HEK293 (cell line): Measurements from ENCODE around the gene NAGA.

Experiments
- CTCF ChIA-PET: fragments of 350-600 bp; formaldehyde crosslinking; extraction: SDS; loops from one replicate; lab custom pipeline; 2021; ENCODE audit warnings: antibody characterized with exemption; lab: Yijun Ruan, JAX
- POLR2A ChIA-PET: fragments of 300-600 bp; formaldehyde crosslinking; extraction: SDS; loops from one replicate; lab custom pipeline; 2020; ENCODE audit warnings: antibody characterized with exemption, inconsistent platforms; lab: Yijun Ruan, JAX
- H3K27ac ChIP-seq: fragments of 200-500 bp; sonication (Bioruptor generic); 2 replicates; pipeline ENCODE4 v1.5.1; 2014; ENCODE audit warnings: low read depth, low read length, control low read depth, inconsistent platforms; ENCODE audit errors: extremely low read depth
- H3K36me3 ChIP-seq, 2 experiments: fragments of 200-500 bp in 1 of 2; sonication (Bioruptor generic) in 1 of 2; 1 replicate in 1 of 2; 2 replicates in 1 of 2; pipeline ENCODE4 v1.5.1; 2014 to 2017; ENCODE audit warnings: inconsistent platforms in 2 of 2, low read length in 2 of 2; ENCODE audit not compliant: control insufficient read depth in 2 of 2, insufficient read depth in 1 of 2
- H3K4me1 ChIP-seq: fragments of 200-500 bp; sonication (Bioruptor generic); 2 replicates; pipeline ENCODE4 v1.5.1; 2014; ENCODE audit warnings: mild to moderate bottlenecking, low read length, inconsistent platforms; ENCODE audit not compliant: control insufficient read depth, insufficient read depth
- H3K4me3 ChIP-seq: 2 replicates; pipeline ENCODE4 v1.5.1; 2011; ENCODE audit warnings: low read depth, mild to moderate bottlenecking, control low read depth, low read length, moderate library complexity
- H3K9me3 ChIP-seq: fragments of 200-500 bp; sonication (Bioruptor generic); 2 replicates; pipeline ENCODE4 v1.5.1; 2014; ENCODE audit warnings: low read depth, low read length, inconsistent platforms; ENCODE audit not compliant: control insufficient read depth, insufficient read depth
- BCL11B ChIP-seq: fragments of 450-650 bp; formaldehyde crosslinking; IDR thresholded peaks from 2 replicates; pipeline ENCODE4 v1.5.1; 2016; ENCODE audit warnings: low read depth, missing biosample characterization, missing genetic modification characterization
- EGR2 ChIP-seq: fragments of 450-650 bp; formaldehyde crosslinking; IDR thresholded peaks from 2 replicates; pipeline ENCODE4 v1.5.1; 2016; ENCODE audit warnings: low read depth, missing biosample characterization, missing genetic modification characterization
- GLIS1 ChIP-seq: fragments of 450-650 bp; formaldehyde crosslinking; IDR thresholded peaks from 2 replicates; pipeline ENCODE4 v1.5.1; 2016; ENCODE audit warnings: missing biosample characterization, missing genetic modification characterization
- KLF8 ChIP-seq: fragments of 450-650 bp; formaldehyde crosslinking; IDR thresholded peaks from 2 replicates; pipeline ENCODE4 v1.5.1; 2016; ENCODE audit warnings: missing biosample characterization, missing genetic modification characterization
- KLF9 ChIP-seq: fragments of 450-650 bp; formaldehyde crosslinking; IDR thresholded peaks from 2 replicates; pipeline ENCODE4 v1.5.1; 2016; ENCODE audit warnings: missing biosample characterization, missing genetic modification characterization, low read depth
- OVOL3 ChIP-seq: fragments of 450-650 bp; formaldehyde crosslinking; IDR thresholded peaks from 2 replicates; pipeline ENCODE4 v1.5.1; 2016; ENCODE audit warnings: missing biosample characterization, missing genetic modification characterization
- REPIN1 ChIP-seq: fragments of 450-650 bp; formaldehyde crosslinking; IDR thresholded peaks from 2 replicates; pipeline ENCODE4 v1.5.1; 2017; ENCODE audit warnings: missing biosample characterization, missing genetic modification characterization, low read depth
- SP2 ChIP-seq: fragments of 450-650 bp; formaldehyde crosslinking; IDR thresholded peaks from 2 replicates; pipeline ENCODE4 v1.5.1; 2016; ENCODE audit warnings: missing biosample characterization, missing genetic modification characterization
- SP7 ChIP-seq: fragments of 450-650 bp; formaldehyde crosslinking; IDR thresholded peaks from 2 replicates; pipeline ENCODE4 v1.5.1; 2016; ENCODE audit warnings: missing biosample characterization, missing genetic modification characterization
- YY2 ChIP-seq: fragments of 450-650 bp; formaldehyde crosslinking; IDR thresholded peaks from 2 replicates; pipeline ENCODE4 v1.5.1; 2016; ENCODE audit warnings: missing biosample characterization, missing genetic modification characterization
- ZBTB20 ChIP-seq: fragments of 450-650 bp; formaldehyde crosslinking; IDR thresholded peaks from 2 replicates; pipeline ENCODE4 v1.5.1; 2016; ENCODE audit warnings: missing biosample characterization, missing genetic modification characterization
- ZFP37 ChIP-seq: fragments of 450-650 bp; formaldehyde crosslinking; IDR thresholded peaks from 2 replicates; pipeline ENCODE4 v1.5.1; 2016; ENCODE audit warnings: missing biosample characterization, missing genetic modification characterization
- ZIC2 ChIP-seq: fragments of 450-650 bp; formaldehyde crosslinking; IDR thresholded peaks from 2 replicates; pipeline ENCODE4 v1.5.1; 2016; ENCODE audit warnings: missing biosample characterization, missing genetic modification characterization
- ZNF2 ChIP-seq: fragments of 450-650 bp; formaldehyde crosslinking; IDR thresholded peaks from 2 replicates; pipeline ENCODE4 v1.5.1; 2016; ENCODE audit warnings: missing biosample characterization, missing genetic modification characterization
- ZNF211 ChIP-seq: fragments of 450-650 bp; formaldehyde crosslinking; IDR thresholded peaks from 2 replicates; pipeline ENCODE4 v1.5.1; 2016; ENCODE audit warnings: low read depth, missing biosample characterization, missing genetic modification characterization
- ZNF248 ChIP-seq: fragments of 450-650 bp; formaldehyde crosslinking; IDR thresholded peaks from 2 replicates; pipeline ENCODE4 v1.5.1; 2017; ENCODE audit warnings: missing biosample characterization, missing genetic modification characterization
- ZNF26 ChIP-seq: fragments of 450-650 bp; formaldehyde crosslinking; IDR thresholded peaks from 2 replicates; pipeline ENCODE4 v1.5.1; 2016; ENCODE audit warnings: missing biosample characterization, missing genetic modification characterization
- ZNF433 ChIP-seq: fragments of 450-650 bp; formaldehyde crosslinking; IDR thresholded peaks from 2 replicates; pipeline ENCODE4 v1.5.1; 2016; ENCODE audit warnings: missing biosample characterization, missing genetic modification characterization, low read depth
- ZNF501 ChIP-seq: fragments of 450-650 bp; formaldehyde crosslinking; IDR thresholded peaks from 2 replicates; pipeline ENCODE4 v1.5.1; 2016; ENCODE audit warnings: missing biosample characterization, missing genetic modification characterization
- ZNF510 ChIP-seq: fragments of 450-650 bp; formaldehyde crosslinking; IDR thresholded peaks from 2 replicates; pipeline ENCODE4 v1.5.1; 2018; ENCODE audit warnings: mild to moderate bottlenecking, missing genetic modification characterization, missing biosample characterization; ENCODE audit not compliant: insufficient replicate concordance
- ZNF548 ChIP-seq: fragments of 450-650 bp; formaldehyde crosslinking; IDR thresholded peaks from 2 replicates; pipeline ENCODE4 v1.5.1; 2016; ENCODE audit warnings: missing biosample characterization, missing genetic modification characterization
- ZNF621 ChIP-seq: fragments of 450-650 bp; formaldehyde crosslinking; IDR thresholded peaks from 2 replicates; pipeline ENCODE4 v1.5.1; 2017; ENCODE audit warnings: missing biosample characterization, missing genetic modification characterization
- ZNF654 ChIP-seq: fragments of 450-650 bp; formaldehyde crosslinking; IDR thresholded peaks from 2 replicates; pipeline ENCODE4 v1.5.1; 2016; ENCODE audit warnings: low read depth, missing biosample characterization, missing genetic modification characterization
- ZNF777 ChIP-seq: fragments of 450-650 bp; formaldehyde crosslinking; IDR thresholded peaks from 2 replicates; pipeline ENCODE4 v1.5.1; 2017; ENCODE audit warnings: missing biosample characterization, missing genetic modification characterization, borderline replicate concordance
- ZNF785 ChIP-seq: fragments of 450-650 bp; formaldehyde crosslinking; IDR thresholded peaks from 2 replicates; pipeline ENCODE4 v1.5.1; 2016; ENCODE audit warnings: missing biosample characterization, missing genetic modification characterization
- ZXDB ChIP-seq: fragments of 450-650 bp; formaldehyde crosslinking; IDR thresholded peaks from 2 replicates; pipeline ENCODE4 v1.5.1; 2016; ENCODE audit warnings: missing biosample characterization, missing genetic modification characterization
- TF ChIP-seq, protein P1 (sequence below): fragments of 450-650 bp; formaldehyde crosslinking; IDR thresholded peaks from 2 replicates; pipeline ENCODE4 v1.5.1; 2016; ENCODE audit warnings: missing biosample characterization, missing genetic modification characterization
- TF ChIP-seq, protein P2 (sequence below): fragments of 450-650 bp; formaldehyde crosslinking; IDR thresholded peaks from 2 replicates; pipeline ENCODE4 v1.5.1; 2016; ENCODE audit warnings: missing biosample characterization, missing genetic modification characterization
- TF ChIP-seq, protein P3 (sequence below): fragments of 450-650 bp; formaldehyde crosslinking; IDR thresholded peaks from 2 replicates; pipeline ENCODE4 v1.5.1; 2016; ENCODE audit warnings: missing biosample characterization, missing genetic modification characterization

Gene NAGA

GRCh38 chr22:42090596-42091454 lies 20.2 kb upstream of the NAGA start, which contains the start of gene NDUFA6:
NDUFA6 (minus strand) TSS chr22:42090772; CDS start chr22:42090744, 28 bp downstream.
- peak within 1 kb of the TSS; percentile 78 for H3K27ac ChIP-seq
- peaks cover 28% of the 10 kb centered on the region in 2 experiments for H3K36me3 ChIP-seq
- ChIA-PET CTCF (interaction anchor here (0.5 to 5.4 kb wide), 41 partner anchors 9 to 456 kb away, joined by 3 to 43 read pairs (median 4); no protein-coding TSS in a partner anchor), POLR2A (interaction anchor here (0.7 to 4.6 kb wide), 15 partner anchors 8 to 402 kb away, joined by 3 to 56 read pairs (median 5); partner anchors contain the start of genes CCDC134, CENPM, NAGA and SEPTIN3)
- no peaks in the 10 kb centered on the region for H3K9me3 ChIP-seq
- no peaks in the 10 kb centered on the region for H3K4me1 ChIP-seq
- peak within 1 kb of the TSS; percentile 96 for H3K4me3 ChIP-seq
- TF ChIP-seq SP7 (tag by site-specific recombination) (peak; percentile 32), YY2 (tag by site-specific recombination) (peak; percentile 91), REPIN1 (tag by site-specific recombination) (peak; percentile 69; the same call in 1 of the 2 replicates), ZNF211 (tag by site-specific recombination) (no peak), ZNF26 (no peak), BCL11B (tag by site-specific recombination) (peak; percentile 86; the same call in 1 of the 2 replicates), ZNF621 (tag by site-specific recombination) (no peak), OVOL3 (no peak; the same call in 1 of the 2 replicates), KLF9 (tag by site-specific recombination) (peak; percentile 68; the same call in 1 of the 2 replicates), SP2 (tag by site-specific recombination) (peak; percentile 99), ZNF2 (tag by site-specific recombination) (peak; percentile 91), ZNF248 (tag by site-specific recombination) (no peak), ZNF501 (peak; percentile 62; the same call in 1 of the 2 replicates), EGR2 (tag by site-specific recombination) (peak; percentile 33; the same call in 1 of the 2 replicates), ZXDB (tag by site-specific recombination) (peak; percentile 100), ZNF510 (tag by site-specific recombination) (no peak), ZIC2 (tag by site-specific recombination) (peak; percentile 93), ZNF785 (tag by site-specific recombination) (no peak), ZBTB20 (tag by site-specific recombination) (peak; percentile 29), ZNF433 (tag by site-specific recombination) (no peak), ZFP37 (tag by site-specific recombination) (peak; percentile 21), GLIS1 (tag by site-specific recombination) (peak; percentile 85), ZNF777 (tag by site-specific recombination) (0 out of 2 replicates have a peak, but pooled peaks have one; percentile 54), KLF8 (tag by site-specific recombination) (peak; percentile 82; the same call in 1 of the 2 replicates), ZNF654 (peak; percentile 60), ZNF548 (no peak)
- TF ChIP-seq, protein P1, sequence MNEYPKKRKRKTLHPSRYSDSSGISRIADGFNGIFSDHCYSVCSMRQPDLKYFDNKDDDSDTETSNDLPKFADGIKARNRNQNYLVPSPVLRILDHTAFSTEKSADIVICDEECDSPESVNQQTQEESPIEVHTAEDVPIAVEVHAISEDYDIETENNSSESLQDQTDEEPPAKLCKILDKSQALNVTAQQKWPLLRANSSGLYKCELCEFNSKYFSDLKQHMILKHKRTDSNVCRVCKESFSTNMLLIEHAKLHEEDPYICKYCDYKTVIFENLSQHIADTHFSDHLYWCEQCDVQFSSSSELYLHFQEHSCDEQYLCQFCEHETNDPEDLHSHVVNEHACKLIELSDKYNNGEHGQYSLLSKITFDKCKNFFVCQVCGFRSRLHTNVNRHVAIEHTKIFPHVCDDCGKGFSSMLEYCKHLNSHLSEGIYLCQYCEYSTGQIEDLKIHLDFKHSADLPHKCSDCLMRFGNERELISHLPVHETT (tag by site-specific recombination), result 0 out of 2 replicates have a peak, but pooled peaks have one; percentile 16
- TF ChIP-seq, protein P2, sequence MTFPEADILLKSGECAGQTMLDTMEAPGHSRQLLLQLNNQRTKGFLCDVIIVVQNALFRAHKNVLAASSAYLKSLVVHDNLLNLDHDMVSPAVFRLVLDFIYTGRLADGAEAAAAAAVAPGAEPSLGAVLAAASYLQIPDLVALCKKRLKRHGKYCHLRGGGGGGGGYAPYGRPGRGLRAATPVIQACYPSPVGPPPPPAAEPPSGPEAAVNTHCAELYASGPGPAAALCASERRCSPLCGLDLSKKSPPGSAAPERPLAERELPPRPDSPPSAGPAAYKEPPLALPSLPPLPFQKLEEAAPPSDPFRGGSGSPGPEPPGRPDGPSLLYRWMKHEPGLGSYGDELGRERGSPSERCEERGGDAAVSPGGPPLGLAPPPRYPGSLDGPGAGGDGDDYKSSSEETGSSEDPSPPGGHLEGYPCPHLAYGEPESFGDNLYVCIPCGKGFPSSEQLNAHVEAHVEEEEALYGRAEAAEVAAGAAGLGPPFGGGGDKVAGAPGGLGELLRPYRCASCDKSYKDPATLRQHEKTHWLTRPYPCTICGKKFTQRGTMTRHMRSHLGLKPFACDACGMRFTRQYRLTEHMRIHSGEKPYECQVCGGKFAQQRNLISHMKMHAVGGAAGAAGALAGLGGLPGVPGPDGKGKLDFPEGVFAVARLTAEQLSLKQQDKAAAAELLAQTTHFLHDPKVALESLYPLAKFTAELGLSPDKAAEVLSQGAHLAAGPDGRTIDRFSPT (tag by site-specific recombination), result peak; percentile 23; the same call in 1 of the 2 replicates
- TF ChIP-seq, protein P3, sequence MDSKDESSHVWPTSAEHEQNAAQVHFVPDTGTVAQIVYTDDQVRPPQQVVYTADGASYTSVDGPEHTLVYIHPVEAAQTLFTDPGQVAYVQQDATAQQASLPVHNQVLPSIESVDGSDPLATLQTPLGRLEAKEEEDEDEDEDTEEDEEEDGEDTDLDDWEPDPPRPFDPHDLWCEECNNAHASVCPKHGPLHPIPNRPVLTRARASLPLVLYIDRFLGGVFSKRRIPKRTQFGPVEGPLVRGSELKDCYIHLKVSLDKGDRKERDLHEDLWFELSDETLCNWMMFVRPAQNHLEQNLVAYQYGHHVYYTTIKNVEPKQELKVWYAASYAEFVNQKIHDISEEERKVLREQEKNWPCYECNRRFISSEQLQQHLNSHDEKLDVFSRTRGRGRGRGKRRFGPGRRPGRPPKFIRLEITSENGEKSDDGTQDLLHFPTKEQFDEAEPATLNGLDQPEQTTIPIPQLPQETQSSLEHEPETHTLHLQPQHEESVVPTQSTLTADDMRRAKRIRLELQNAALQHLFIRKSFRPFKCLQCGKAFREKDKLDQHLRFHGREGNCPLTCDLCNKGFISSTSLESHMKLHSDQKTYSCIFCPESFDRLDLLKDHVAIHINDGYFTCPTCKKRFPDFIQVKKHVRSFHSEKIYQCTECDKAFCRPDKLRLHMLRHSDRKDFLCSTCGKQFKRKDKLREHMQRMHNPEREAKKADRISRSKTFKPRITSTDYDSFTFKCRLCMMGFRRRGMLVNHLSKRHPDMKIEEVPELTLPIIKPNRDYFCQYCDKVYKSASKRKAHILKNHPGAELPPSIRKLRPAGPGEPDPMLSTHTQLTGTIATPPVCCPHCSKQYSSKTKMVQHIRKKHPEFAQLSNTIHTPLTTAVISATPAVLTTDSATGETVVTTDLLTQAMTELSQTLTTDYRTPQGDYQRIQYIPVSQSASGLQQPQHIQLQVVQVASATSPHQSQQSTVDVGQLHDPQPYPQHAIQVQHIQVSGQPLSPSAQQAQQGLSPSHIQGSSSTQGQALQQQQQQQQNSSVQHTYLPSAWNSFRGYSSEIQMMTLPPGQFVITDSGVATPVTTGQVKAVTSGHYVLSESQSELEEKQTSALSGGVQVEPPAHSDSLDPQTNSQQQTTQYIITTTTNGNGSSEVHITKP, result peak; percentile 99
